NCI-H69 (cell line): Measurements from ENCODE around the gene EVI5L.
"Not testable (repeated sequence)": the region's sequence is repeated elsewhere in the genome, so short reads cannot be mapped to it uniquely, and the experiment has no call there.

ENCODE experiments used
- DNase-seq: peaks from one replicate; lab custom pipeline; 2025; lab: John Stamatoyannopoulos, UW

EVI5L gene

DNA sequence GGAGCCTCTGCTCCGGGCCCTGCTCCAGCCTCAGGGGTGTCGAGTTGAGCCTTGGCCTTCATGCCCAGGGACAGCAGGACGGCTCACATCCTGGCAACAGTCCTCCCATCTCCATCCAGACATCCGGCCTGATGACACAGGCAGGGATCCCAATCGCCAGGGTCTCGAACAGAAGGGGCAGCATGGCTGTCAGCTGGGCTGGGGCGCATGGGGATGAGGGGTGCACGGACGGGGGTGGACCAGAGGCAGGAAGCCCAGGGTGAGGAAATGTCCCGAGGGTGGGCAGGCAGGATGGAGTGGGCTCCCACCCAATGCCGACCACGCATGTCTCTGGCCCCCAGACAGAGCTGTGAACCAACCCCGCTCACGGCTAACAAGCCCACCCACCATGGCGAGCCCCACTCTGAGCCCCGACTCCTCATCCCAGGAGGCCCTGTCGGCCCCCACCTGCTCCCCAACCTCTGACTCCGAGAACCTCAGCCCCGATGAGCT is 16.2 kb downstream of the EVI5L start:
- DNase-seq: no peak

DNA sequence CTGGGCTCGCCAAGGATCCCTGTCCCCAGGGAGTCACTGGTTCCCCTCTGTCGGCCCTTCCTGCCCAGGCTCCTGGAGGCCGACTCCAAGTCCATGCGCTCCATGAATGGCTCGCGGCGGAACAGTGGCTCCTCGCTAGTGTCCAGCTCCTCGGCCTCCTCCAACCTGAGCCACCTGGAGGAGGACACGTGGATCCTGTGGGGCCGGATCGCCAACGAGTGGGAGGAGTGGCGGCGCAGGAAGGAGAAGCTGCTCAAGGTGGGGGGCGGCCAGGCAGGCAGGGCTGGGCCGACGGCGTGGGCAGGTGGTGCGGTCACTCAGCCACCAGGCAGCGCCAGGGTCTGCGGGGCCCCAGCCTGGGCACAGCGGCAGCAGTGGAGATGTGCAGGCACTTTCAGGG is 17.6 kb downstream of the EVI5L start:
- no peak for DNase-seq

DNA sequence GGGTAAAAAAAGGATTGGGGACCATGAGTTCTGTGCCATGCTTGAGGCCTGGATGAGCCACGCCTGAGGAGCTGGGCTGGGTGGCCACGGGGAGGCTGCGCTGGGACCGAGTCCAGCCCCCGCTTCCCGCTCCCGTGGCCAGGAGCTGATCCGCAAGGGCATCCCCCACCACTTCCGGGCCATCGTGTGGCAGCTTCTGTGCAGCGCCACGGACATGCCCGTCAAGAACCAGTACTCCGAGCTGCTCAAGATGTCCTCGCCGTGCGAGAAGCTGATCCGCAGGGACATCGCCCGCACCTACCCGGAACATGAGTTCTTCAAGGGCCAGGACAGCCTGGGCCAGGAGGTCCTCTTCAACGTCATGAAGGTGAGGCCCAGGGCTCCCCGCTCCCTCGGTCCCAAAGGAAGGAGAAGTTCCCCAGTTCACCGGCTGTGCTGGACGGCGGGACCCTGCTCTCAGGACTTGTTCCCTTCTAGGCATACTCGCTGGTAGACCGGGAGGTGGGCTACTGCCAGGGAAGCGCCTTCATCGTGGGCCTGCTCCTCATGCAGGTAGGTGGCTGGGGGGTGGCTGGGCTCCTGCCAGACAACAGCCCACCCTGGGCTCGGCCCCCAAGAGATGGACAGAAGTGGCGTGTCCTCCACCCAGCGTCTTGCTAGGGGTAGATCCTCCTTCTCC is 18.9 kb downstream of the EVI5L start:
- DNase-seq: no peak

DNA sequence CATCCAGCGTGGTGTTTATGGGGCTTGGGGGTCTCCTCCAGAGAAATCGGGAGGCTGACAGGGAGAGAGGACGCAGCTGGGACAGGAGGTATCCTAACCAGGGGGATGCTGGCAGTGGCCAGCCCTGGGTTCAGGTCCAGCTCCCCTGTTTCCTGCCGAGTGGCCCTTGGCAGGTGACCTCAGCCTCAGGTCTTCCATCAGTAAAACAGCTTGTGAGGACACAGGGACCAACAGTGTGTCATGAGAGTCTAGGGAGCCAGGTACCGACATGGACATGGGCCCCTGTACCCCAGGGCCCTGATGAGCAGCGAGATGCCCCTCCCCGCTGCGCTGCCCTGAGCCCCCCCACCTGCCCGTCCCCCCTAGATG is 19.6 kb downstream of the EVI5L start:
- DNase-seq: no peak

DNA sequence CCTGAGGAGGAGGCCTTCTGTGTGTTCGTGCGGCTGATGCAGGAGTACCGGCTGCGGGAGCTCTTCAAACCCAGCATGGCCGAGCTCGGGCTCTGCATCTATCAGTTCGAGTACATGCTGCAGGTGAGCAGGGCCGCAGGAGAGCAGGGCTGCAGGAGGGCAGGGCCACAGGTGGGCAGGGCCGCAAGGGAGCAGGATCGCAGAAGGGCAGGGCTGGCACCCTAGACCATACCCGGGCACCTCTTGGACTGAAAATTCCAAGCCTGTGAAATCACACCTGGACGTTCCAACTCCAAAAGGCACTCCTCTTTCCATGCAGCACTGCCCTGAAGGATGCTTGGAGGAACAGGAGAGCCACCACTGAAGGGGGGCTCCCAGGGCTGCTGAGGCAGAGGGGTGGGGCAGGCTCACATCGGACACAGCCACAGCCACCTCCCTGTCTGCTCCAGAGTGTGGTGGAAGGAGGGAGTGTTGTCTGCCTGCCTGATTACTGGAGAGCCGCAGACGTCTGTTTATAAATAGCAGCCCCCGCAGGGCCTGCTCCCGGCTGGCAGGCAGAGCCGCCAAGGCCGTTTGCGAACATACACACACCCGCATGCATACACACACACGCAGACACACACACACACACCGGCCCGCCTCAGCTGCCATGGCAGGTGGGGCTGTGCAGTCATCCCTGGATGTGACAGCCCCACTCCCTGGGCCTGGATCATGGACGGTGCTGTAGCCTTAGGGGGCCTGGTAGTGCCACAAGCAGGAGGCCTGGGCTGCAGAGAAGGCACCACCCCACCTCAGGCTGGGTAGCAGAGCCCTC is 20.2 kb downstream of the EVI5L start:
- no peak for DNase-seq

DNA sequence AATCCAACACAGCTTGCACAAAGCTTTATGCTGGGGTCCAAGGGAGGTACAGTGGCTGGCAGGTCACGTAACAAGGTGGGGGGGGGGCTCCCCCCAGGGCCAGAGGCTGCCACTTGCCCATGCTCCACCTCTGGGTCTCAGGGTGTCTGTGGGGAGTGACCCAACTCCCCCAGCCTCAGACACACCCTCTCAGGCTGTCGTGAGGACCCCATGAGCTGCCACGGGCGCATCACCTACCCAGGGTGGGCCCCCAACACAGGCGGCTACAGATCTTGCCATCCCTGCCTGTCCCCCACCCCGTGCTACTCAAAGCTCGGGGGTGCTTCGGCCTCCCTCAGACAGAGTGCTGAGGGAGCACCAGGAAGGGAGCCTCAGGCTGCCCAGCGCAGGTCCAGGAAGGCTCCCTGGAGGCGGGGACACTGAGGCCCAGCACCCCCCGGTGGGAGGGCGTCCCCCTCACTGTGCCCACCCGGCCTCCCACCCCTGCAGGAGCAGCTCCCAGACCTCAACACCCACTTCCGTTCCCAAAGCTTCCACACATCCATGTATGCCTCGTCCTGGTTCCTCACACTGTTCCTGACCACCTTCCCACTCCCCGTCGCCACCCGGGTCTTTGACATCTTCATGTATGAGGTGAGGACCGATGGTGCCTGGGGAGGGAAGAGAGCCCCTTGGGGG is 21.1 kb downstream of the EVI5L start:
- DNase-seq: no peak

DNA sequence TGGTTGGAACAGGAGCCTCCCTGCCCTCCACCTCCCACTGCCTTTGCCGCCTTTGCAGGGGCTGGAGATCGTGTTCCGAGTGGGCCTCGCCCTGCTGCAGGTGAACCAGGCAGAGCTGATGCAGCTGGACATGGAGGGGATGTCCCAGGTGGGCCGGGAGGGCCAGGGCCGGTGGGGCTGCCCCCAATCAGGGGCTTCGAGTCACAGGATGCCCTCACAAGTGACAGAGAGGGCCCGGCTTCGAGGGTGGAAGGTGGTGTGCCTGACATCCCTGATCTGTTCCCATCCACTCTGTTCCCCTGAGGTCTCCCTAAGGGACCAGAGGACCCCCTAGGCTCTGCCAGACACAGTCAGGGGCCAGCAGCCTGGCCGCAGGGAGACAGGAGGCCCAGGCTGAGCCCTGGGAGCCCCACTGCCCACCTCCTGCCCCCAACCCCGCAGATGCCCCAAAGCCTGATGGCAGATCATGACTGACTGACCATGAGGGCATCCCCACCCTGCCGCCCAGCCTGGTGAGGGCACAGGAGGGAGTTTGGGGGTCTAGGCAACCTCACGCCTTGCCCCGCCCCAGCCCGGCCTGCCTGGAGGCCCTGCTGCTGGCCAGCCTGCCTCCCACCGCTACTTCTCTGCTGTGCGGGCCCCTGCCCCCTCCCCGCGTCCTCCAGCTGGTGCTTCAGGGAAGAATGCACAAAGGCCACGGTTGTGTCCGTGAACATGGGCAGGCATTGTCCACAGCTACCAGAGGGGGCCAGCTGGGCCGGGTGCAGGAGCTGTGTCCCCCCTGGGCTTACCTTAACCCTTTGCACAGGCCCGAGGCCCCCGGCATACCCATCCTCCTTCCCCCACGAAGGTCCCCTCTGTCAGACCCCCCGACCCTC is 21.8 kb downstream of the EVI5L start:
- DNase-seq: no peak

DNA sequence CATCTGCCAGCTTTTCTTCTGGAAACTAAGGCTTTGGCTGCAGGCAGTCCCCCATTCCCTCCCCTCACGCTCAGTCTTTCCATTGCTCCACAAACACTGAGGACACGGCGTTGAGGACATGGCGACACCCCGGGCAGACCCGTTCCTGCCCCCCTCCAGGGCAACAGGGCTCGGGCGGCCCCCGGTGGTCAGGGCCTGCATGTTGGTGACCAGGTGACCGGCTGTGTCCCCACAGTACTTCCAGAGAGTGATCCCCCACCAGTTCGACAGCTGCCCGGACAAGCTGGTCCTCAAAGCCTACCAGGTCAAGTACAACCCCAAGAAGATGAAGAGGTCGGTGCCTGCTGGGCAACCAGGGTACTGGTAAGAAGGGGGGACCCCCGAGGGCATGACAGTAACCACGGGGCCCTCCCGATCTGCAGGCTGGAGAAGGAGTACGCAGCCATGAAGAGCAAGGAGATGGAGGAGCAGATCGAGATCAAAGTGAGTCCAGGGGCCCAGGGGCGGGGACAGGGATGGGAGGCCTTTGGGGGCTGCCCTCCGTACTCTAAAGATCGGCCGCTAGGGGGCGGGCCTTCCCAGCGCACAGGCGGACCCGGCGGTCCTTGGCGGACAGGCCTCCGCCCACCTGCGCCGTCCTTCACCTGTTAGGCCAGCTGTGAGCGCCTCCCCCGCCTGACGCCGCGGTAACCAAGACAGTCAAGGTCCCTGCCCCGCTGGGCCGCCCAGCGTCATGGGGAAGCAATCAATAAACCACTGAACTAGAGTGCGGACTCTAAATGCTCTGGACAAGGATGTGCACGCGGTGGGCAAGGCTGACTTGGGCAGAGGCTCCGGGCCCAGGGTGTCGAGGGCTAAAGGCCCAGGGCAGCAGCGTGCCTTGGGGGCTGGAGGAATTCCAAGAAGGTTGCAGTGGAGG is 23.1 kb downstream of the EVI5L start:
- peak; percentile 96 for DNase-seq

DNA sequence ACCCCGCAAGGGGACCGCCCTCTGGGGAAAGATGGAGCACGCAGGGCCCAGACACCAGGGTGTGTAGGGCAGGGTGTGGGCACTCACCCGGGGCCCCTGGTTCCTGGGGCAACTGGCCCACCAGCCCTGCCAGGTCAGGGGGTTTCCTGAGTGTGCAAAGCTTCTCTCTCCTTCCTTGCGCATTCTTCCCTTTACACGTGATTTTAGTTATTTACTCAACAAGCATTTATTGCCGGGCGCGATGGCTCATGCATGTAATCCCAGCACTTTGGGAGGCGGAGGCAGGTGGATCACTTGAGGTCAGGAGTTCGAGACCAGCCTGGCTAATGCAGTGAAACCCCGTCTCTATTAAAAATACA is 23.7 kb downstream of the EVI5L start:
- DNase-seq: no peak

DNA sequence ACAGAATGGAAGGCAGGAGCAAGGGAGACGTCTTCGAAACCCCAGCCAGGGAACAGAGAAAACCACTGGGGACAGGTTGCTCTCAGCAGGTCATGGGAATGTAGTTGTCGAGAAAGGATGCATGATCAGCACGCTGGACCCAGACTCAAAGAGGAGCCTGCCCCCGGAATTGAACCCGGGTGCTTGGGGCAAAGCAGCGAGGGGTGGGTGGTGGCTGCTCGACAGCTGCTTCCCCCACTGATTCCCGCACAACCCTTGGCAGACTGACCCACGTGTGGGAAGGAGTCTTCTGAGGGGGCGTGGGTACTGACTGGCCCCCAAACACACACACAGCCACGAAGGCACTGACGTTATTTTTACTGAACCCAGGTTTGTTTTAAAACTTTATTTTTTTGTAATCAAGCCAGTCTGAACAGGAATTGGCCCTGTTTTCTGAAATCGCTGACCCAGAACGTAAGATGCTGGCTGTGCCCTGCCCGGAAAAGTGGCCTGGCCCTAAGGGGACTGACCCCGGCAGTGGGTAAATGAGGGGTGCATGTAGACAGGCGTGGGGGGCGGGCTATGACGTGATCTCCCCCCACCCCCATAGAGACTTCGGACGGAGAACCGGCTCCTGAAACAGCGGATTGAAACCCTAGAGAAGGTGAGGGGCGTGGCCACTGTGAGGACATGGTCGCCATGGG is 25.5 kb downstream of the EVI5L start:
- DNase-seq: no peak

DNA sequence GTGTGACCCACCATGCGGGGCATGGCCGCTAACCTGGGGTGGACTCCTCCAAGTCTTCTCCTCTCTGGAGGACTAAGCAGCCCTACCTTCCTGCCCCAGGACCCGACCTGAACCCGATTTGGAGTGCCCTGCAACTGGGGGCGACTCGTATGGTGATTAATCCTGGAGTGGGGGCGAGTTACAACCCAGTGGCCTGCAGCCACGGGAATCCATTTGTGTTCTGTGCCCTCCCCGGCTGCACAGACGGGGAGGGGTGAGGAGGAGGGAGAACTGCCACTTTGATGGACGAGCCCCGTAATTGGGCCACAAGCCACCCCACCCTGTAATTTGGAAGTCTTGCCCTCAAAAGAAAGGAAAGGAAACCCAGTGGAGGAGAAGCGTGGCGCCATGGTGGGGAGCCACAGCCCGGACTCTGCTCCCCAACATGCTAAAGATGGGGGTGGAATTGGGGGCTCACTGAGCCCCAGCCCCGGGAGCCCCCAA is 26.1 kb downstream of the EVI5L start:
- DNase-seq: peak; percentile 82

DNA sequence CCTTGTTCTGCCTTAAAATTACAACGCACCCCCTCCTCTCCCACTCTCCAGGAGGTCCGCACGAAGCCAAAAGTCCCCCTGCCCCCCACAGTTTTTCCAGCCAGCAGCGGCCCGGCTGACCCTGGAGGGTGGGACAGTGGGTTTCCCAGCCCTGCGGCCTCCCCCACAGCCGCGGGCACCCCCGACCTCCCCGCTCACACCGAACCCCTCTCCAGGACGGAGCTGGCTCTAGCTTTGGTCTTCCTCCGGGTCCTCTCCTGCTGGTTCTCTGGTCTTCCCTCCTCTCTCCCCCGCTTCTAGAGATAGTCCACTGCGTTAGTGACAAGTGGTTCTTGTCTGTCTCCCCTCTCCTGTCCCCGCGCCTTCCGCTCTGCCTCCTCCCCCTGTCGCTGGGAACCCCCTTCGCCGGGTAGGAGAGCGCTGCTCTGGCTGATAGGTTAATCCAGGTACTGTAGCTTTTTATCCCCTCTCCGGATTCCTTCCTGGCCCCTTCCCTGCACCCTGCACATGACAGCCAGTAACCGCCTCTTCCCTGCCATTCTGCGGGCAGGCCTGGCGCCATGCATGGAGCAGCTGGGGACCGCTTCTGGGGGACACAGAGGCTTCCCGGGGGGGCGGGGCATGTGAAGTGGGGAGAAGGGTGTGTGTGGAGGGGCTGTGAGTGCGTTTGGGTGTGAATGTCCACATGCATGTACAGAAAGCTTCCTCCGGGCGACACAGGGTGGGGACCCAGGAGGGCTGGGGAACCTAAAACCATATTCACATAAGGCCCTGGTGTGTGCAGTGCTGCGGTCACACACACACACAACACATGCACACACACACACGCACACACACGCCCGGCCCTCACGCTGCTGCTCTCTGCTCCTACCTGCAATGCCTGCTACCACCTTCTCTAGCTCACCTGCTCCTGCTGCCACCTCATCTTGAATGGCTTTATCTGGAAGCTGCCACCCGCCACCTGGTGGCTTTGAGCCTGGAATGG is 27.0 kb downstream of the EVI5L start:
- DNase-seq: peak; percentile 22

DNA sequence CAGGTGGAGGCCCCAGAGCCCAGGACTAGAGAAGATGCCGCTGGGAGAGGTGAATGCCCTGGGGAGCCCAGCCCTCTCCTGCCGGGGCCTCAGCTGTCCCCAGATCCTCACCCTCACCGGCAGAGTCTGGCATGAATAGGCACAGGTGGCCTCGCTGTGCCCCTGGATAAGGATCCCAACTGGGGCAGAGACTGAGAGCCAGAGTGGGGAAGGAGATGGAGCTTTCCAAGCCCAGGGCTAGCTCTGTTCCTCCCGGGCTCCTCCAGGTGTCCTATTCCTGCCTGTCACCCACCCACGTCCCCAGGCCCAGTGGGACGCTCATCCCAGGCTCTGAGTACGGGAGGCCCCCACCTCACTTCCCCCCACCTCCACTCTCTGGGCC is 27.7 kb downstream of the EVI5L start:
- peak; percentile 47 for DNase-seq

DNA sequence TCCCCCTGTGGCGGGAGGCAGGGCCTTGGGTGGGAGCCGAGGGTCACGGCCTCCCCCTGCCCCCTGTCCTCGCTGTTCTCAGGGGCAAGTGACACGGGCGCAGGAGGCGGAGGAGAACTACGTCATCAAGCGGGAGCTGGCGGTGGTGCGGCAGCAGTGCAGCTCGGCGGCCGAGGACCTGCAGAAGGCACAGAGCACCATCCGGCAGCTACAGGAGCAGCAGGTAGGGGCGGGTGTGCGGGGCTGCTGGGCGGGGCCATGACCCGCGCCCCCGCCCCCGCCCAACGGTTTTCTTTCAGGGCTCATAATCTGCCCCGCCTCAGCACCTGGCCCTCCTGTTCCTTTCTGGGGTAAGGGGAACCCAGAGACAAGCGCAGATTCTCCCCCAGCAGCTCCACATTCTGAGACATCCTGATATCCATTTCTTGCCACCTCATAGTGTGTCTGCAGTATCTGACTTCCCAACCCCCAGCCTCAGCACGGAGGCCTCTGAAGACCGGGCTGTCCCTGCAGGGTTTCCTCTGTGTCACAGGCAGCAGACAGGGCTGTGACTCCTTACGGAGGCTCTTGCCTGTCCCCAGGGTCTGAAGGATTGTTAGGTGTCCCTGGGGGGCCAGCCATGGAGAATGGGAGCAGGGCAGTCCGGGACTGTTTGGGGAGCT is 28.2 kb downstream of the EVI5L start:
- DNase-seq: peak; percentile 86

DNA sequence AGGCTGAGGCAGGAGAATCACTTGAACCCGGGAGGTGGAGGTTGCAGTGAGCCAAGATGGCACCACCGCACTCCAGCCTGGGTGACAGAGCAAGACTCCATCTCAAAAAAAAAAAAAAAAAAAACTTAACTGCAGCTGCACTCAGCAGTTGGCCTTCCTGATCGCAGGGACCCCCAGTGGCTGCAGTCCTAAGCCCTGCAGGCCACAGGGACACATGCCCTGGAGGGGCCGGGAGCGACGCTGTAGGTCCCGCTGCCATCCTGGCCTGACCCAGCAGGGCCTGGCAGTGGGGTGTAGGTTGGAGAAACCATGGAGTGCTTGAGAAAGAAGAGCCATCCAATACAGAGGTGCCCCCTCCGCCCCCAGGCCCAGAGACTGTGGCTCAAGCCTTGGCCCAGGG is 29.1 kb downstream of the EVI5L start:
- not testable (repeated sequence) for DNase-seq

DNA sequence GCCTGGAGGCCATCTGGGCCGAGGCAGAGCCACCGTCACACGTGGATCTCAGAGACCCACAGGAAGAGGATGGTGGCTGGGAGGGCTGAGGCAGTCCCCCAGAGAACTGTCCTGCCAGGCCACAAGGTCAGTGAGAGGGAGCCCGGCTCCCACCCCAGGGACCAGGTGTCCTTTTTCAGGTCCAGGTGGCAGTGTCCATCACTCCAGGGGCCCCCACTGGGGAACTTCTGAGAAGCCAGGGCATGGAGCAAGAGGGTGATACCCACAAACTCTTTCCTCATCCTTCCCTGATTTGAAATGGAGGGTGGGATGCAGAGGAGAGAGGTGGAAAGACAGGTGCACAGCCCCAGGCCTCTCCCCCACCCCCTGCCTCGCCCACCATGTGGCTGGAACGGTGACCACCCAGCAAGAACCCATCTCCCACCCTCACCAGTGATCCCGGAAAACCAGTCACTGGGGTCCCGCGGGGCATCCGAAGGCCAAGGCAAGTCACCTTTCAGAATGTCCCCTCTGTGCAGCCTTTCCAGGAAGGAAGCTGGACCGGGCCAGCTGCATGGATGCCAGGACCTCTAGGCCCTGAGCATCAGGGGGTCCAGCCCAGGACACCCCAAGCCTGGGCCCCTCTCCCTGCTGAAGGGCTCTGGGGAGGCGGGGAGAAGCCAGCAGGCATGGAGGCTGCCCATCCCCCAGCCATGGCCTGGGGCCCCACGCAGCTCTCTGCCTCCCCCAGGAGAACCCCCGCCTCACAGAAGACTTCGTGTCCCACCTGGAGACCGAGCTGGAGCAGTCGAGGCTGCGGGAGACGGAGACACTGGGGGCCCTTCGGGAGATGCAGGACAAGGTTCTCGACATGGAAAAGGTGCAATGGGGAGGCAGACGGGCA is 30.1 kb downstream of the EVI5L start:
- no peak for DNase-seq
